HCT116 (cell line): Measurements from ENCODE around the gene MOCS1. TPM values are rescaled to one million over a fixed set of nuclear protein-coding genes. Genes with fewer than 3 reads are reported as not detected.

Experiments
- ATAC-seq: fragments of 200-7000 bp; cut with Tn5 transposase; 2 replicates; pipeline ENCODE4 v1.9.1; 2020; ENCODE audit warnings: mild to moderate bottlenecking, moderate library complexity
- BruUV-seq: library from RNA; stranded (reverse); fragments of 400-500 nt; replicated peaks from 2 replicates; lab custom pipeline; 2021; lab: Mats Ljungman, UMichigan
- CTCF ChIA-PET: fragments of 300-600 bp; sonication (Branson Sonifier 250); formaldehyde crosslinking; loops from one replicate; lab custom pipeline; 2021; ENCODE audit warnings: antibody characterized with exemption; lab: Charles Lee
- POLR2A ChIA-PET: fragments of 300-600, 350-600 bp; sonication (Branson Sonifier 250); formaldehyde crosslinking; loops from one replicate; lab custom pipeline; 2021; ENCODE audit warnings: antibody characterized with exemption; lab: Charles Lee
- RAD21 ChIA-PET, 2 experiments: fragments of 300-600 bp; sonication (Branson Sonifier 250); formaldehyde crosslinking; loops; one replicate each; lab custom pipeline; 2023; ENCODE audit warnings: low total read pairs in 2 of 2; ENCODE audit not compliant: uncharacterized antibody in 2 of 2, unreplicated experiment in 2 of 2, low non-redundant PET in 1 of 2; lab: Charles Lee
- DNase-seq: peaks from one replicate; pipeline ENCODE4 v3.0.0-alpha.2; 2010; ENCODE audit warnings: low read depth, low spot score
- H2AFZ ChIP-seq: fragments of 200-600 bp; shearing (Covaris generic), sonication (generic); 2 replicates; pipeline ENCODE4 v1.6.1; 2017; ENCODE audit warnings: low read depth, mixed run types, mixed read lengths, antibody characterized with exemption, low read length; ENCODE audit not compliant: poor library complexity, severe bottlenecking
- H3K27ac ChIP-seq: 2 replicates; pipeline ENCODE4 v1.5.1; 2012; ENCODE audit warnings: low read depth, low read length
- H3K27me3 ChIP-seq: fragments of 200-600 bp; sonication (generic); 2 replicates; pipeline ENCODE4 v1.6.1; 2016; ENCODE audit warnings: mixed run types, low read length, mixed read lengths; ENCODE audit not compliant: insufficient read depth
- H3K36me3 ChIP-seq, 2 experiments: fragments of 200-500 bp in 1 of 2; fragments of 200-600 bp in 1 of 2; sonication (Bioruptor generic) in 1 of 2; sonication (generic) in 1 of 2; 2 replicates each; pipeline versions ENCODE4 v1.5.1 to v1.6.1; 2014 to 2016; ENCODE audit warnings: low read length in 2 of 2, inconsistent platforms in 1 of 2, mixed read lengths in 1 of 2, mixed run types in 1 of 2; ENCODE audit not compliant: insufficient read depth in 2 of 2, control insufficient read depth in 1 of 2
- H3K4me1 ChIP-seq, 2 experiments: fragments of 200-600 bp in 1 of 2; sonication (generic) in 1 of 2; 2 replicates each; pipeline versions ENCODE4 v1.5.1 to v1.6.1; 2012 to 2017; ENCODE audit warnings: low read length in 2 of 2, inconsistent platforms in 1 of 2, mild to moderate bottlenecking in 1 of 2, mixed read lengths in 1 of 2, mixed run types in 1 of 2, moderate library complexity in 1 of 2; ENCODE audit not compliant: insufficient read depth in 2 of 2, control insufficient read depth in 1 of 2
- H3K4me2 ChIP-seq: fragments of 200-600 bp; sonication (generic); 2 replicates; pipeline ENCODE4 v1.6.1; 2017; ENCODE audit warnings: mixed run types, low read length, mixed read lengths
- H3K4me3 ChIP-seq, 2 experiments: fragments of 200-600 bp in 1 of 2; sonication (generic) in 1 of 2; replicated peaks in 1 of 2; 2 replicates each; pipeline ENCODE4 v1.5.1; 2011 to 2016; ENCODE audit warnings: low read length in 2 of 2, control low read depth in 1 of 2, low read depth in 1 of 2, mild to moderate bottlenecking in 1 of 2, mixed read lengths in 1 of 2, mixed run types in 1 of 2
- H3K79me2 ChIP-seq: fragments of 200-600 bp; sonication (generic); 2 replicates; pipeline ENCODE4 v1.6.1; 2017; ENCODE audit warnings: mild to moderate bottlenecking, mixed run types, low read length, moderate library complexity, mixed read lengths; ENCODE audit not compliant: insufficient read depth
- H3K9ac ChIP-seq: fragments of 200-600 bp; sonication (generic); 2 replicates; pipeline ENCODE4 v1.6.1; 2016; ENCODE audit warnings: low read length, mixed read lengths
- H3K9me2 ChIP-seq: fragments of 200-600 bp; sonication (generic), shearing (Covaris generic); 2 replicates; pipeline ENCODE4 v1.6.1; 2017; ENCODE audit warnings: mixed run types, mild to moderate bottlenecking, moderate library complexity; ENCODE audit not compliant: insufficient read depth
- H3K9me3 ChIP-seq, 2 experiments: fragments of 200-500 bp in 1 of 2; fragments of 200-600 bp in 1 of 2; sonication (Bioruptor generic) in 1 of 2; sonication (generic) in 1 of 2; 2 replicates each; pipeline ENCODE4 v1.6.1; 2014 to 2017; ENCODE audit warnings: low read length in 2 of 2, mixed read lengths in 2 of 2, inconsistent platforms in 1 of 2, low read depth in 1 of 2, mild to moderate bottlenecking in 1 of 2, mixed run types in 1 of 2, moderate library complexity in 1 of 2; ENCODE audit not compliant: control insufficient read depth in 1 of 2, insufficient read depth in 1 of 2
- H4K20me1 ChIP-seq: fragments of 200-600 bp; sonication (generic), shearing (Covaris generic); 2 replicates; pipeline ENCODE4 v1.6.1; 2017; ENCODE audit warnings: mixed run types, mild to moderate bottlenecking, moderate library complexity; ENCODE audit not compliant: insufficient read depth
- ATF3 ChIP-seq: IDR thresholded peaks from 2 replicates; pipeline ENCODE4 v1.6.1; 2012
- CBX3 ChIP-seq: IDR thresholded peaks from 2 replicates; pipeline ENCODE4 v1.6.1; 2012; ENCODE audit warnings: low read depth
- CEBPB ChIP-seq: IDR thresholded peaks from 2 replicates; pipeline ENCODE4 v1.6.1; 2012; ENCODE audit warnings: low read depth
- CTCF ChIP-seq, 3 experiments: fragments of 200-600 bp in 1 of 3; sonication (generic) in 1 of 3; IDR thresholded peaks in 2 of 3; conservative IDR thresholded peaks in 1 of 3; 2 replicates each; pipeline ENCODE4 v1.5.1; 2012 to 2017; ENCODE audit warnings: low read depth in 2 of 3, low read length in 2 of 3, antibody characterized with exemption in 1 of 3, borderline replicate concordance in 1 of 3, control low read depth in 1 of 3, mild to moderate bottlenecking in 1 of 3, mixed read lengths in 1 of 3, mixed run types in 1 of 3, moderate library complexity in 1 of 3; ENCODE audit not compliant: insufficient read depth in 1 of 3
- EGR1 ChIP-seq: IDR thresholded peaks from 2 replicates; pipeline ENCODE4 v1.6.1; 2012; ENCODE audit warnings: low read depth
- ELF1 ChIP-seq: IDR thresholded peaks from 2 replicates; pipeline ENCODE4 v1.6.1; 2012; ENCODE audit warnings: low read depth, borderline replicate concordance
- FOSL1 ChIP-seq: IDR thresholded peaks from 2 replicates; pipeline ENCODE4 v1.6.1; 2012; ENCODE audit warnings: low read depth
- JUND ChIP-seq: IDR thresholded peaks from 2 replicates; pipeline ENCODE4 v1.6.1; 2012
- MAX ChIP-seq: IDR thresholded peaks from 2 replicates; pipeline ENCODE4 v1.6.1; 2012
- POLR2A ChIP-seq: IDR thresholded peaks from 2 replicates; pipeline ENCODE4 v1.7.0; 2011; ENCODE audit warnings: borderline replicate concordance; ENCODE audit not compliant: insufficient read depth, insufficient read length; ENCODE audit errors: extremely low read depth
- POLR2AphosphoS5 ChIP-seq: IDR thresholded peaks from 2 replicates; pipeline ENCODE4 v1.6.1; 2011; ENCODE audit warnings: mild to moderate bottlenecking, low read depth, low read length, moderate library complexity
- RAD21 ChIP-seq: IDR thresholded peaks from 2 replicates; pipeline ENCODE4 v1.6.1; 2012; ENCODE audit warnings: low read depth, mild to moderate bottlenecking
- REST ChIP-seq: IDR thresholded peaks from 2 replicates; pipeline ENCODE4 v1.6.1; 2012; ENCODE audit warnings: low read depth
- SIN3A ChIP-seq: IDR thresholded peaks from 2 replicates; pipeline ENCODE4 v1.6.1; 2012; ENCODE audit warnings: low read depth
- SP1 ChIP-seq: IDR thresholded peaks from 2 replicates; pipeline ENCODE4 v1.6.1; 2012; ENCODE audit warnings: low read depth
- YY1 ChIP-seq: IDR thresholded peaks from 2 replicates; pipeline ENCODE4 v1.6.1; 2011; ENCODE audit warnings: low read length, low read depth, moderate library complexity, mild to moderate bottlenecking; ENCODE audit not compliant: insufficient replicate concordance; ENCODE audit errors: extremely low read depth
- ZFX ChIP-seq: fragments of 450-650 bp; IDR thresholded peaks from 2 replicates; pipeline ENCODE4 v1.6.1; 2017
- ZNF274 ChIP-seq: fragments of 200-500 bp; sonication (Bioruptor generic); IDR thresholded peaks from 2 replicates; pipeline ENCODE4 v1.6.1; 2014; ENCODE audit warnings: mild to moderate bottlenecking, low read depth, low read length, inconsistent platforms
- intact Hi-C: fragments of 100-400 bp; cut with micrococcal nuclease; formaldehyde crosslinking; loops from 2 replicates; pipeline ENCODE4 v1.10.0; 2022
- total RNA-seq: library from RNA; stranded (reverse); gene quantifications from one replicate; pipeline ENCODE4 v1.2.1, GENCODE V29; 2021; ENCODE audit not compliant: unreplicated experiment

The MOCS1 gene
- total RNA-seq, 1 experiment from 2014 or later, result 9.3 TPM

- H2AFZ ChIP-seq, result no peak overlapping the region
- DNase-seq (no peak), ATAC-seq (no peak)
- H4K20me1 ChIP-seq, result no peaks in the 10 kb centered on the region
- BruUV-seq, result no TSS peak
- ChIA-PET CTCF (no interaction called here), RAD21 (no interaction called here), POLR2A (no interaction called here)
- H3K9me2 ChIP-seq, result no peaks in the 10 kb centered on the region
- H3K27ac ChIP-seq, result no peak overlapping the region
- H3K9me3 ChIP-seq, result no peaks in the 10 kb centered on the region
- H3K4me3 ChIP-seq, result no peak overlapping the region
- H3K9ac ChIP-seq, result no peak overlapping the region
- peaks cover 5 to 17% of the 10 kb centered on the region in 2 experiments; a peak in 3 of 4 replicates for H3K4me1 ChIP-seq
- H3K79me2 ChIP-seq, result no peaks in the 10 kb centered on the region
- H3K4me2 ChIP-seq, result no peak overlapping the region
- TF ChIP-seq CTCF (IDR thresholded peaks at IDR 0.05 in 2 of 3, conservative IDR thresholded peaks at IDR 0.05 in 1 of 3; ENCODE audit: borderline replicate concordance in 1 of 3, insufficient read depth in 1 of 3, low read depth in 2 of 3, low read length in 2 of 3) (no peak), EGR1 (no peak), ATF3 (no peak), POLR2AphosphoS5 (no peak), ELF1 (no peak), MAX (no peak), SIN3A (no peak), ZNF274 (no peak), POLR2A (no peak), CEBPB (no peak), JUND (no peak), ZFX (no peak), CBX3 (no peak), REST (no peak), RAD21 (no peak), YY1 (no peak), SP1 (no peak), FOSL1 (no peak)
- no peaks in the 10 kb centered on the region; a peak in 1 of 4 replicates for H3K36me3 ChIP-seq
- no peaks in the 10 kb centered on the region for H3K27me3 ChIP-seq
- intact Hi-C loops, result no loop called here
Measured at GRCh38 chr6:39923394-39923793, 10.9 kb downstream of the MOCS1 start.
